SW 1271 (cell line): Measurements from ENCODE around the gene RAB18.
A peak's percentile ranks its signal among the peaks of the same experiment; 100 is the strongest.
"Not testable (repeated sequence)": the region's sequence is repeated elsewhere in the genome, so short reads cannot be mapped to it uniquely, and the experiment has no call there.

Experiments
- DNase-seq, 2 experiments: peaks; one replicate each; lab custom pipeline; 2025; lab: John Stamatoyannopoulos, UW

RAB18 gene

GRCh38 chr10:27547047-27547446 lies 42.9 kb downstream of the RAB18 start:
- no peak for DNase-seq

GRCh38 chr10:27547482-27547881 lies 43.4 kb downstream of the RAB18 start:
- no peak for DNase-seq

GRCh38 chr10:27550823-27551222 lies 46.7 kb downstream of the RAB18 start:
- DNase-seq = no peak

GRCh38 chr10:27558612-27559020 lies 54.5 kb downstream of the RAB18 start:
- DNase-seq = peak in 1 of 2 experiments; percentile 38

GRCh38 chr10:27561334-27561733 lies 57.2 kb downstream of the RAB18 start:
- no peak for DNase-seq

GRCh38 chr10:27564398-27564797 lies 60.3 kb downstream of the RAB18 start:
- no peak for DNase-seq

- no peak for DNase-seq
These were observed 60.8 kb downstream of the RAB18 start for GRCh38 chr10:27564880-27565279.

- no peak for DNase-seq
These were observed 64.4 kb downstream of the RAB18 start for GRCh38 chr10:27568196-27569175.

- no peak for DNase-seq
These were observed 65.8 kb downstream of the RAB18 start for GRCh38 chr10:27569946-27570345.

GRCh38 chr10:27577038-27577437 lies 72.9 kb downstream of the RAB18 start:
- not testable (repeated sequence) for DNase-seq

GRCh38 chr10:27578316-27578715 lies 74.2 kb downstream of the RAB18 start:
- no peak for DNase-seq

- DNase-seq = no peak
These were observed 77.1 kb downstream of the RAB18 start for GRCh38 chr10:27581225-27581624.

GRCh38 chr10:27584302-27584701 lies 80.2 kb downstream of the RAB18 start:
- DNase-seq = no peak
